Jurkat, Clone E6-1 (cell line): ENCODE measurements around the gene RNF149.
"Not testable (repeated sequence)": the region's sequence is repeated elsewhere in the genome, so short reads cannot be mapped to it uniquely, and the experiment has no call there.

Source experiments
- DNase-seq: peaks from one replicate; pipeline ENCODE4 v3.0.0-alpha.2; 2011; ENCODE audit warnings: low read depth, low spot score
- H3K4me3 ChIP-seq: 2 replicates; pipeline ENCODE4 v1.5.1; 2011; ENCODE audit warnings: mild to moderate bottlenecking, low read length, control low read depth, moderate library complexity

RNF149 gene

DNA sequence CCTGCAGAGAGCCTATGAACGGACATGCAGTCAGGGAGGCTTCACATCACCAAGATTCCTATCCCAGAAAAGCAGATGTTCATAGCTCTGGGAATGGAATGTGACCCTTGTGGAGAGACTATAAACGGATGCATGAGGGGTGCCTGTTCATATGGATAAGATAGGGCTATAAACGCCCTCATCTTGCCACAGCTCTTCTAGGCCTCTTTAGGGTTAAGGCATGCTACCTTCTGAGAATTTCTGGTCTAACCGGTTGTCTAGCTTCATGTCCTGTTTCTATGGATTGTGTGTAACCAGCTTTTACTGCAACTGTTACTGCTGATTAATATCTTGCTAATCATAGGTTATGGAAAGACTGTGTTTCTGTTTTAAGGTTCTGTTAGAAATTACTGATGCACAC is 64.1 kb downstream of the RNF149 start:
- H3K4me3 ChIP-seq, DNase-seq: not testable (repeated sequence)

DNA sequence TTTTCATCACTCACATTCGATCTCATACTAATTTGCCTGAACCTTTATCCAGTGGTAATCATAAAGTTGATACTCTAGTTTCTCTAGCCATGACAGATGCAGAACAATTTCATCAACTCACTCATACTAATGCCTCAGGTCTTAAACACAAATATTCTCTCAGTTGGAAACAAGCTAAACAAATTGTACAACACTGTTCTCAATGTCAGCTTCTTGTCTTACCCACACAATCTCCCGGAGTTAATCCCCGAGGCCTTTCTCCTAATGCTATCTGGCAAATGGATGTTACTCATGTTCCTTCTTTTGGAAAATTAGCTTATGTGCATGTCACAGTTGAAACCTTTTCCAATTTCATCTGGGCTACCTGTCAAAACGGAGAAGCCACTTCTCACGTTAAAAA is 67.3 kb downstream of the RNF149 start:
- no peak overlapping the region for H3K4me3 ChIP-seq

DNA sequence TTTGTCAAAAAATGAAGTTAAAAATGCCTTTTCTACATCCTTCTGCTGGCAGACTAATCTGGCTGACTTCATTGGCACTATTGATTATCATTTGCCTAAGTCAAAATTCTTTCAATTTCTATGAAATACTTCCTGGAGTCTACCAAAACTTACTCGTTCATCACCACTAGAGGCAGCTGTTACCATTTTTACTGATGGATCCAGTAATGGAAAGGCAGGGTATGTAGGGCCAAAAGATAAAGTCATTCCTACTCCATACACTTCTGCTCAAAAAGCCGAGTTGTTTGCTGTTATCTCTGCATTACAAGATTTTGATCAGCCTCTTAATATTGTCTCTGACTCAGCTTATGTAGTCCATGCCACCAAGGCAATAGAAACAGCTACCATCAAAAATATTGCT is 67.8 kb downstream of the RNF149 start:
- not testable (repeated sequence) for H3K4me3 ChIP-seq, DNase-seq

More for the DNA sequence above, 67.3 kb downstream of the RNF149 start:
- no peak for DNase-seq

DNA sequence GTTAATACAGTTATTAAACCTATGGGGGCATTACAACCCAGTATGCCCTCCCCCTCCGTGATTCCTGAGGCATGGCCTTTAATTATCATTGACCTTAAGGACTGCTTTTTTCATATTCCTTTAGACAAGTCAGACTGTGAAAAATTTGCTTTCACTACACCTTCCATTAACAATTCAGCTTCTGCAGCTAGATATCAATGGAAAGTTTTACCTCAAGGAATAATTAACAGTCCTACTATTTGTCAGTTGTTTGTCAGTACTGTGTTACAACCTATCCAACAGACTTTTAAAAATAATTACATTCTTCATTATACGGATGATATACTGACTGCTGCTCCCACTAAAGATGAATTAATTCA is 68.8 kb downstream of the RNF149 start:
- DNase-seq = not testable (repeated sequence)

DNA sequence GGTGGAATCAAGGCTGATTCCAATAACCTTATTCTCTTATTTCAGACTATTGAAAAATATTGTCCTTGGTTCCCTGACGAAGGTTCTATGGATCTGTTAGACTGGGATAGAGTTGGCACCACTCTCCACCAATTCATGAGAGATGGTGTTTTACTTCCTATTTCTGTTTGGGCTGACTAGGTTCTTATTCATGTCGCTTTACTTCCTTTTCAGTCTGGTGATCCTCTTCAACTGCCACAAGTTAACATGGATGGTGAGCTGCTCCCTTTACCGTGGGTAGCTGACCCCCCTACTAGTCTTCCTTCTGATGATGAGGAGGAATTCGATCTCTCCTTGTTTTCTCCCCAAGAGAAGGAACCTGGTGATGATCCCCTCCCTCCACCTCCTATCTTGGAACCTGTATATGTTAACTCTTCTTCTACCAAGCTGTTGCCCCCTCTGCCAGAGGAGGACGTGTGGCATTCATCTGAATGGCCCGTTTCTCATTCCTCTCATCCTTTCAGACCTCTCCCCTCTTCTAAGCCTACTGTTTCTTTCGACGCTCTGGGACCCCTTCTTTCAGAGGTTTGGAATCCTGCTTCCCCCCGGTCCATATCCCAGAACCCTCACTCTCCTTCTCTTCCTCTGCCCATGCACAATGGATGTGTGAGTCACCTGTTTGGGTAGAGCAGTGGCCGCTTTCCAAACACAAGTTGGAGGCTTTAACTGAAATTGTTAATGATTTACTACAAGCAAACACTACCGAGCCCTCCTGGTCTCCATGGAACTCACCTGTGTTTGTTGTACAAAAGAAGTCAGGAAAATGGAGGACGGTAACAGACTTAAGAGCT is 69.4 kb downstream of the RNF149 start:
- DNase-seq = no peak
- no peak overlapping the region for H3K4me3 ChIP-seq

More for the DNA sequence above, 68.8 kb downstream of the RNF149 start:
- not testable (repeated sequence) for H3K4me3 ChIP-seq

DNA sequence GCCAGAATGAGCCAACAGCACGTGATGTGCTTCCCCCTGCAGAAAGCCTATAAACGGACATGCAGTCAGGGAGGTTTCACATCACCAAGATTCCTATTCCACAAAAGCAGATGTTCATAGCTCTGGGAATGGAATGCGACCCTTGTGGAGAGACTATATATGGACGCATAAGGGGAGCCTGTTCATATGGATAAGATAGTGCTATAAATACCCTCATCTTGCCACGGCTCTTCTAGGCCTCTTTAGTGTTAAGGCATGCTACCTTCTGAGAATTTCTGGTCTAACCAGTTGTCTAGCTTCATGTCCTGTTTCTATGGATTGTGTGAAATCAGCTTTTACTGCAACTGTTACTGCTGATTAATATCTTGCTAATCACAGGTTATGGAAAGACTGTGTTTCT is 70.6 kb downstream of the RNF149 start:
- not testable (repeated sequence) for H3K4me3 ChIP-seq, DNase-seq

DNA sequence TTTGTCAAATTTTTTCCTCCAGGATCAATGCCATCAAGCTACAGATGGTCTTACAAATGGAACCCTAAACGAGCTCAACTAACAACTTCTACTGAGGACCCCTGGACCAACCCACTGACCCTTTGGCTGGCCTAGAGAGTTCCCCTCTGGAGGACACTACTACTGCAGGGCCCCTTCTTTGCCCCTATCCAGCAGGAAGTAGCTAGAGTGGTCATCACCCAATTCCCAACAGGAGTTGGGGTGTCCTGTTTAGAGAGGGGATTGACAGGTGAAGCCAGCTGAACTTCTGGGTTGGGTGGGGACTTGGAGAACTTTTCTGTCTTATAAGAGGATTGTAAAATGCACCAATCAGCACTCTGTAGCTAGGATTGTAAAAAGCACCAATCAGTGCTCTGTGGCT is 72.5 kb downstream of the RNF149 start:
- not testable (repeated sequence) for H3K4me3 ChIP-seq, DNase-seq

DNA sequence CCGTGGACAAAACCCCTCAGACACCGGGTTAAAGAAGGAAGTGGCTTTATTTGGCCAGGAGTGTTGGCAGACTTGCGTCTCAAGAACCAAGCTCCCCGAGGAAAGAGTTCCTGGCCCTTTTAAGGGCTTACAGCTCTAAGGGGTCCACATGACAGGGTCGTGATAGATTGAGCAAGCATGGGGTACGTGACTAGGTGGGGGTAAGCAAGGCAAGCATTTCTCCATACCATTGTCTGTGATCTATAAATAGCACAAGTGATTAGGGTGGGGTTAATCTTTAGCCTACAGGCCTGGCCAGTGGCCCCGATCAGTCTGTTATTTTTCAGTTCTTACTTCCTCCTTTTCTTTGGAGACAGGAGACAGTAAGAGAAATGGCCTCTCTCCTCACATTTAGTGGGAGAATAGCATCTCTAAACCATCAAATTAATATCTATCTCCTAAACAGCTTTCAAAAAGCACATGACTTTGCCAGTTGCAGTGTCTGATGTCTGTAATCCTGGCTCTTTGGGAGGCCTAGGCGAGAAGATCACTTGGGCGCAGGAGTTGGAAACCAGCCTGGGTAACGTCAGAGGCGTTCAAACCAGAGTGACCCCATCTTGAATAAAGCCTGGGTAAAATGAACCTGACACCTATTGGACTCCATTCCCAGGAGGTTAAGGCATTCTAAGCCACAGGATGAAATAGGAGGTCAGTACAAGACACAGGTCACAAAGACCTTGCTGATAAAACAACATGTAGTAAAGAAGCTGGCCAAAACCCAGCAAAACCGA is 74.1 kb downstream of the RNF149 start:
- DNase-seq = no peak
- H3K4me3 ChIP-seq = no peak overlapping the region

DNA sequence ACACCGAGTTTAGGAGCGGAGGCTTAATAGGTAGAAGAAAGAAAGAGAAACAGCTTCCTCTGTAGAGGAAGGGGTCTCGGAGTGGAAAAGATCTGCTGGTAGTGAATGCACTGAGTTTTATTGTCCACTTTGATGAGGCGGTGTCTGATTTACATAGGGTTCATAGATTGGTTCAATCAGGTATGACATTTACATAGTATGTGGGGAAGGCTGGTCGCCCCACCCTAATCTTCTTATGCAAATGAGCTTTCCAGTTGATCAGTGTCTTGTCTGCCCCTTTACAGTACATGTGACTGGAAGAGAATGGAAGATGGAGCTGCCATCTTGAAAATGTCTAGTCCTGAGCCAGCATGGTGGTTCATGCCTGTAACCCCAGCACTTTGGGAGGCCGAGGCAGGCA is 75.7 kb downstream of the RNF149 start:
- no peak overlapping the region for H3K4me3 ChIP-seq
- DNase-seq = no peak

DNA sequence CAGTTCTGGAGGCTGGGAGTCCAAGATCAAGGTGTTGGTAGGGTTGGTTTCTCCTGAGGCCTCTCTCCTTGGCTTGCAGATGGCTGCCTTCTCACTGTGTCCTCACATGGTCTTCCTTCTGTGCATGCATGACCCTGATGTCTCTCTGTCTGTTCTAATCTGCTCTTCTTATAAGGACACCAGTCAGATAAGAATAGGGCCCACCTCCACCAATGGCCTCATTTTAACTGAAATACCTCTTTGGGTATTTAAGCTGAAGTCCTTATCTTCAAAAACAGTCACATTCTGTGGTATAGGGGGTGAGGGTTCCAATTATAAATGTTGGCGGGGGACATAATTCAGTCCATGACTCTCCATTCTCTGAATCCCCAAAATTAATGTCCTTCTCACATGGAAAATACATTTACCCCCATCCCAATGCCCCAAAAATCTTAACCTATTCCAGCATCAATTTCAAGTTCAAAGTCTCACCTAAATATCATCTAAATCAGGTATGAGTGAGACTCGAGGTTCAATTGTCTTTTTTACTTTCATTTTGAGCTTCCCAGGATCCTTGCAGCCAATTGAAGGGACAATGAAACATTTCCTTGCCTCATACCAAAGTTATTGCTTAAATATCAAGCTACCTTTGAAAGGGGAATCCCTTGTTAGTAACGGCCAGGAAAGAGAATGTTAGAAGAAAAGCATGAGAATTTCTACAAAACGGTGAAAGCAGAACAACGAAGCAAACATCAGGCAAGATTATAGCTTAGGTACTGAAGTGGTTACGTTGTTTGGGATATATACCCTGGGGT is 76.4 kb downstream of the RNF149 start:
- H3K4me3 ChIP-seq = no peak overlapping the region
- no peak for DNase-seq

DNA sequence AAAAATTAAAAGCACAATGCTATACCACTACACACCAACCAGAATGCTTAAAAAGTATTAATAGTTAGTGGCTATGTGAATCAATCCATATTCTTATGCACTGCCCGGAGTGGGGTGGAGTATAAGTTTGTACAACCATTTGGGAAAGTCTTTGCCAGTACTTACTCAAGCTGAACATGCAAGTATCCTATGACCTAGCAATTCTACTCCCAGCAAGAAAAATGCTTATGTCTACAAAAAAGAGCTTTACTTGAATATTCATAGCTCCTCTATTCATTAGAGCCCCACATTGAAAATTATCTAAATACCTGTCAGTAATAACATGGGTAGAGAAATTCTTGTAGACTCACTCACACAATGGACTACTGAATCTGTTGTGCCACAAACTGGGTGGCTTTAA is 77.3 kb downstream of the RNF149 start:
- H3K4me3 ChIP-seq = no peak overlapping the region
- DNase-seq = no peak

DNA sequence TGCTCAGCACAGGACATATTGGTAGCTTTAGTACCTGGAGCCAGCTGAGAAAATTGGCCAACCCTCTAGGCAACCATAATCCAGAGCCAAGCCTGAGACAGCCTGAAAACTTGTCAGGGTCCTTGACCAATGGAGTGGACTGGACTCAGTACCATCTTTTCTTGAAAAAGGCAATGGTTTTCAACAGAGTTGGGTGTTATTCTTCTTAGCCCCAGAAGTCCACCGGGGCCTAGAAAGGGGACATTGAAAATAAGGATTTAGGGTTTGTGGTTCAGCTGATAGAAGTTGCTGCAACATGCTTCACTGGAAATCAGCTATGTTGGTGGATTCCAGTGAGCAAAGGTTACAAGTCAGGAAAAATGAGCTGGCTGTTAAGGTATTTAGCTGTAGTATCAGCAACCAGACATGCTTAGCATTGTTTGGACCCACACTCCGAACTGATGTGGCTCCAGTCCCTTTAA is 77.9 kb downstream of the RNF149 start:
- no peak for DNase-seq
- H3K4me3 ChIP-seq = no peak overlapping the region
